HEK293 (cell line): ENCODE results near the gene FOXP1.

ENCODE experiments used
- CTCF ChIA-PET: fragments of 350-600 bp; formaldehyde crosslinking; extraction: SDS; loops from one replicate; lab custom pipeline; 2021; ENCODE audit warnings: antibody characterized with exemption; lab: Yijun Ruan, JAX
- POLR2A ChIA-PET: fragments of 300-600 bp; formaldehyde crosslinking; extraction: SDS; loops from one replicate; lab custom pipeline; 2020; ENCODE audit warnings: antibody characterized with exemption, inconsistent platforms; lab: Yijun Ruan, JAX
- H3K27ac ChIP-seq: fragments of 200-500 bp; sonication (Bioruptor generic); 2 replicates; pipeline ENCODE4 v1.5.1; 2014; ENCODE audit warnings: low read depth, low read length, control low read depth, inconsistent platforms; ENCODE audit errors: extremely low read depth
- H3K36me3 ChIP-seq, 2 experiments: fragments of 200-500 bp in 1 of 2; sonication (Bioruptor generic) in 1 of 2; 1 replicate in 1 of 2; 2 replicates in 1 of 2; pipeline ENCODE4 v1.5.1; 2014 to 2017; ENCODE audit warnings: inconsistent platforms in 2 of 2, low read length in 2 of 2; ENCODE audit not compliant: control insufficient read depth in 2 of 2, insufficient read depth in 1 of 2
- H3K4me1 ChIP-seq: fragments of 200-500 bp; sonication (Bioruptor generic); 2 replicates; pipeline ENCODE4 v1.5.1; 2014; ENCODE audit warnings: mild to moderate bottlenecking, low read length, inconsistent platforms; ENCODE audit not compliant: control insufficient read depth, insufficient read depth
- H3K4me3 ChIP-seq: 2 replicates; pipeline ENCODE4 v1.5.1; 2011; ENCODE audit warnings: low read depth, mild to moderate bottlenecking, control low read depth, low read length, moderate library complexity
- H3K9me3 ChIP-seq: fragments of 200-500 bp; sonication (Bioruptor generic); 2 replicates; pipeline ENCODE4 v1.5.1; 2014; ENCODE audit warnings: low read depth, low read length, inconsistent platforms; ENCODE audit not compliant: control insufficient read depth, insufficient read depth
- GFI1B ChIP-seq: fragments of 450-650 bp; formaldehyde crosslinking; IDR thresholded peaks from 2 replicates; pipeline ENCODE4 v1.5.1; 2016; ENCODE audit warnings: missing biosample characterization, missing genetic modification characterization
- GLI2 ChIP-seq: fragments of 450-650 bp; formaldehyde crosslinking; IDR thresholded peaks from 2 replicates; pipeline ENCODE4; 2017; ENCODE audit warnings: missing biosample characterization, missing genetic modification characterization, low read depth, borderline replicate concordance
- GLIS1 ChIP-seq: fragments of 450-650 bp; formaldehyde crosslinking; IDR thresholded peaks from 2 replicates; pipeline ENCODE4 v1.5.1; 2016; ENCODE audit warnings: missing biosample characterization, missing genetic modification characterization
- MZF1 ChIP-seq: fragments of 450-650 bp; formaldehyde crosslinking; IDR thresholded peaks from 2 replicates; pipeline ENCODE4 v1.5.1; 2017; ENCODE audit warnings: missing biosample characterization, missing genetic modification characterization, borderline replicate concordance
- OSR2 ChIP-seq: fragments of 450-650 bp; formaldehyde crosslinking; IDR thresholded peaks from 2 replicates; pipeline ENCODE4 v1.5.1; 2016; ENCODE audit warnings: missing biosample characterization, missing genetic modification characterization
- OVOL3 ChIP-seq: fragments of 450-650 bp; formaldehyde crosslinking; IDR thresholded peaks from 2 replicates; pipeline ENCODE4 v1.5.1; 2016; ENCODE audit warnings: missing biosample characterization, missing genetic modification characterization
- SP2 ChIP-seq: fragments of 450-650 bp; formaldehyde crosslinking; IDR thresholded peaks from 2 replicates; pipeline ENCODE4 v1.5.1; 2016; ENCODE audit warnings: missing biosample characterization, missing genetic modification characterization
- SP3 ChIP-seq: fragments of 450-650 bp; formaldehyde crosslinking; IDR thresholded peaks from 2 replicates; pipeline ENCODE4 v1.5.1; 2016; ENCODE audit warnings: missing biosample characterization, missing genetic modification characterization
- ZFP37 ChIP-seq: fragments of 450-650 bp; formaldehyde crosslinking; IDR thresholded peaks from 2 replicates; pipeline ENCODE4 v1.5.1; 2016; ENCODE audit warnings: missing biosample characterization, missing genetic modification characterization
- ZFP41 ChIP-seq: fragments of 450-650 bp; formaldehyde crosslinking; IDR thresholded peaks from 2 replicates; pipeline ENCODE4 v1.5.1; 2016; ENCODE audit warnings: missing biosample characterization, missing genetic modification characterization, borderline replicate concordance
- ZNF114 ChIP-seq: fragments of 450-650 bp; formaldehyde crosslinking; IDR thresholded peaks from 2 replicates; pipeline ENCODE4 v1.5.0; 2017; ENCODE audit warnings: missing biosample characterization, missing genetic modification characterization
- ZNF140 ChIP-seq: fragments of 450-650 bp; formaldehyde crosslinking; IDR thresholded peaks from 2 replicates; pipeline ENCODE4 v1.5.1; 2016; ENCODE audit warnings: missing biosample characterization, missing genetic modification characterization
- ZNF24 ChIP-seq: fragments of 450-650 bp; formaldehyde crosslinking; IDR thresholded peaks from 2 replicates; pipeline ENCODE4 v1.5.1; 2016; ENCODE audit warnings: missing biosample characterization, missing genetic modification characterization
- ZNF311 ChIP-seq: fragments of 450-650 bp; formaldehyde crosslinking; IDR thresholded peaks from 2 replicates; pipeline ENCODE4 v1.5.1; 2017; ENCODE audit warnings: missing biosample characterization, missing genetic modification characterization, borderline replicate concordance
- ZNF350 ChIP-seq: fragments of 450-650 bp; formaldehyde crosslinking; IDR thresholded peaks from 2 replicates; pipeline ENCODE4 v1.5.0; 2017; ENCODE audit warnings: missing biosample characterization, mild to moderate bottlenecking, missing genetic modification characterization
- ZNF354C ChIP-seq: fragments of 450-650 bp; formaldehyde crosslinking; IDR thresholded peaks from 2 replicates; pipeline ENCODE4 v1.5.1; 2016; ENCODE audit warnings: missing biosample characterization, missing genetic modification characterization, low read depth, borderline replicate concordance
- ZNF362 ChIP-seq: fragments of 450-650 bp; formaldehyde crosslinking; IDR thresholded peaks from 2 replicates; pipeline ENCODE4 v1.5.1; 2016; ENCODE audit warnings: missing biosample characterization, missing genetic modification characterization
- ZNF426 ChIP-seq: fragments of 450-650 bp; formaldehyde crosslinking; IDR thresholded peaks from 2 replicates; pipeline ENCODE4 v1.5.1; 2017; ENCODE audit warnings: missing biosample characterization, missing genetic modification characterization, mild to moderate bottlenecking, inconsistent platforms, moderate library complexity
- ZNF449 ChIP-seq: fragments of 450-650 bp; formaldehyde crosslinking; IDR thresholded peaks from 2 replicates; pipeline ENCODE4 v1.5.1; 2017; ENCODE audit warnings: missing biosample characterization, mild to moderate bottlenecking, missing genetic modification characterization, moderate library complexity
- ZNF521 ChIP-seq: fragments of 450-650 bp; formaldehyde crosslinking; IDR thresholded peaks from 2 replicates; pipeline ENCODE4 v1.5.1; 2017; ENCODE audit warnings: missing biosample characterization, mild to moderate bottlenecking, missing genetic modification characterization
- ZNF610 ChIP-seq: fragments of 450-650 bp; formaldehyde crosslinking; IDR thresholded peaks from 2 replicates; pipeline ENCODE4 v1.5.1; 2016; ENCODE audit warnings: missing biosample characterization, missing genetic modification characterization, borderline replicate concordance
- ZNF792 ChIP-seq: fragments of 450-650 bp; formaldehyde crosslinking; IDR thresholded peaks from 2 replicates; pipeline ENCODE4 v1.5.1; 2016; ENCODE audit warnings: missing biosample characterization, missing genetic modification characterization
- ZSCAN16 ChIP-seq: fragments of 450-650 bp; formaldehyde crosslinking; IDR thresholded peaks from 2 replicates; pipeline ENCODE4 v1.5.1; 2016; ENCODE audit warnings: missing biosample characterization, missing genetic modification characterization
- TF ChIP-seq, protein P1 (sequence below): sonication (generic); formaldehyde crosslinking; IDR thresholded peaks from 2 replicates; pipeline ENCODE4 v1.8.1; 2022; ENCODE audit warnings: mild to moderate bottlenecking, moderate library complexity, missing genetic modification reagents

Gene FOXP1

GRCh38 chr3:70992562-70993204 is 590.8 kb downstream of the FOXP1 start:
- TF ChIP-seq ZFP37 (tag by site-specific recombination) (no peak), ZNF449 (no peak), GLI2 (no peak), ZNF362 (tag by site-specific recombination) (no peak), ZNF521 (no peak), ZNF354C (tag by site-specific recombination) (no peak), SP3 (tag by site-specific recombination) (no peak), ZNF610 (tag by site-specific recombination) (no peak), ZNF114 (no peak), MZF1 (no peak), OSR2 (tag by site-specific recombination) (no peak), ZNF311 (no peak), SP2 (tag by site-specific recombination) (no peak), GFI1B (no peak)
- peaks cover 0 to 18% of the 10 kb centered on the region in 2 experiments; a peak in 1 of 3 replicates for H3K36me3 ChIP-seq

DNA sequence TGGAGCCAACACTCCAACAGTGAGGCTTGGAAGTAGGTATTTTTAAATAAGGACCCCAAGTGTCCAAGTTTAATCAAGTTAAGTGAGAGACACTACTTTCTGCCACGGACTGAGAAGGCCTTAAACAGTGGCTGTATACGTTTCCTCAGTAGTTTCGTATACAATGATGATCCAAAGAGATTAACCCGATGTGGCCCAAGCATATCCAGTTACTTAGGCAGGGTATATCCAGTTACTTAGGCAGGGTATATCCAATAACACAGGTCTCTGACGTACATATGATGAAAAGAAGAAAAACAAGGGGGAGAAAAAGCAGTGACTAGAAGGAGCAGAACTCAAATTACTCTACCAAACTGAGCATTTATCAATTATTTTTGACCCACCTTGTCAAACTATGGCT is 591.4 kb downstream of the FOXP1 start:
- Histone ChIP-seq H3K9me3 (no peaks in the 10 kb centered on the region), H3K36me3 (peaks cover 0 to 19% of the 10 kb centered on the region in 2 experiments; a peak in 1 of 3 replicates), H3K4me1 (no peaks in the 10 kb centered on the region), H3K4me3 (no peak overlapping the region), H3K27ac (no peak overlapping the region)
- ChIA-PET POLR2A (no interaction called here), CTCF (no interaction called here)
- no peak for TF ChIP-seq GLIS1 (tag by site-specific recombination)
- TF ChIP-seq OSR2 (tag by site-specific recombination), result 0 out of 2 replicates have a peak, but pooled peaks have one; percentile 16

More at GRCh38 chr3:70992562-70993204, 590.8 kb downstream of the FOXP1 start:
- Histone ChIP-seq H3K27ac (no peak overlapping the region), H3K4me1 (no peaks in the 10 kb centered on the region), H3K4me3 (no peak overlapping the region), H3K9me3 (no peaks in the 10 kb centered on the region)
- CTCF ChIA-PET, result no interaction called here
- POLR2A ChIA-PET, result no interaction called here

GRCh38 chr3:70990723-70991122 is 592.8 kb downstream of the FOXP1 start:
- Histone ChIP-seq H3K4me3 (no peak overlapping the region), H3K36me3 (peaks cover 3 to 22% of the 10 kb centered on the region in 2 experiments; a peak in 2 of 3 replicates), H3K9me3 (no peaks in the 10 kb centered on the region), H3K27ac (no peak overlapping the region), H3K4me1 (no peaks in the 10 kb centered on the region)
- no peak for TF ChIP-seq ZSCAN16 (tag by site-specific recombination)
- no peak for TF ChIP-seq OVOL3 (tag by site-specific recombination)
- no peak for TF ChIP-seq ZNF140 (tag by site-specific recombination)
- no peak for TF ChIP-seq ZNF350 (tag by site-specific recombination)
- no peak for TF ChIP-seq ZNF792
- no peak for TF ChIP-seq ZNF24
- TF ChIP-seq ZNF426 (tag by site-specific recombination), result no peak
- TF ChIP-seq GLI2, result no peak
- TF ChIP-seq, protein P1, sequence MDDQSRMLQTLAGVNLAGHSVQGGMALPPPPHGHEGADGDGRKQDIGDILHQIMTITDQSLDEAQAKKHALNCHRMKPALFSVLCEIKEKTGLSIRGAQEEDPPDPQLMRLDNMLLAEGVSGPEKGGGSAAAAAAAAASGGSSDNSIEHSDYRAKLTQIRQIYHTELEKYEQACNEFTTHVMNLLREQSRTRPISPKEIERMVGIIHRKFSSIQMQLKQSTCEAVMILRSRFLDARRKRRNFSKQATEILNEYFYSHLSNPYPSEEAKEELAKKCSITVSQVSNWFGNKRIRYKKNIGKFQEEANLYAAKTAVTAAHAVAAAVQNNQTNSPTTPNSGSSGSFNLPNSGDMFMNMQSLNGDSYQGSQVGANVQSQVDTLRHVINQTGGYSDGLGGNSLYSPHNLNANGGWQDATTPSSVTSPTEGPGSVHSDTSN, result no peak
- no peak for TF ChIP-seq ZFP41 (tag by site-specific recombination)
- ChIA-PET CTCF (no interaction called here), POLR2A (no interaction called here)
